HG02870 (cell line): ENCODE measurements around the gene CNIH4.
"Not testable (repeated sequence)": the region's sequence is repeated elsewhere in the genome, so short reads cannot be mapped to it uniquely, and the experiment has no call there.

Experiments used
- ATAC-seq: cut with Tn5 transposase; IDR thresholded peaks from one replicate; pipeline ENCODE4 v1.9.1; 2021; ENCODE audit warnings: mild to moderate bottlenecking, moderate library complexity; ENCODE audit not compliant: unreplicated experiment

CNIH4 gene

DNA sequence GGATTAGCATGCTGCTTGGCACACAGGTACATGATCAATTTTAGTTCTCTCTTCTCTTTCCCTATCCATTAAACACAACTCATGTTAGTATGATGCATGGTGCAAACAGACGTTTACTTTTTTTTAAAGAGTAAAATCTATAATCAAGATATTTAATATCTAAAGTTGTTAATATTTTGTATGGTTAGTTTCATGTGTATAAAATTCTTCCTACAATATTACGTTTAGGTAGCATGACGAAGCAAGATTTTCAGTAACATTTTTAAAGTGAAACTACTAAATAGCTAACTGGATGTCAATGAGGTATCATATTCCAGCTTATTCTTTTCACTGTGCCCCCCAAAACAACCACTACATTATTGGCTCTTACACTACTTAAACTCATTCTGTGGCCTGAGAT, 36.6 kb downstream of the CNIH4 start:
- no peak for ATAC-seq

DNA sequence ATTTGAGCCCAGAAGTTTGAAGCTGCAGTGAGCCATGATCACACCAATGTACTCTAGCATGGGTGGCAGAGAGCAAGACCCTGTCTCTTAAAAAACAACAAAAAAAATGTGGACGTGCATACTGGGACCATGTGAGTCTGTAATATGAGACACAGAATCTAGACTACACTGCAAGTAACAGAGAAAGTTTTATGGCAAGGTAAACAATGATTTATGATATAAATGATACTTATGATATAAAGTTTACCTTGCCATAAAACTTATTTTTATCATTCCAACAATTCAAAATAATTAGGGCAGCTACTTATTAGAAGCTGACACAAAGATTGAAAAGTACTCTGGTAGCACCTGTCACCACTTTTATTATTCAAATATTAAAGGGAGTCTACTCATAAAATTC, 43.2 kb downstream of the CNIH4 start:
- ATAC-seq, result no peak

- ATAC-seq, result no peak
Measured at GRCh38 chr1:224402472-224403036, 45.9 kb downstream of the CNIH4 start.

GRCh38 chr1:224404916-224405603, 48.4 kb downstream of the CNIH4 start:
- ATAC-seq, result no peak

DNA sequence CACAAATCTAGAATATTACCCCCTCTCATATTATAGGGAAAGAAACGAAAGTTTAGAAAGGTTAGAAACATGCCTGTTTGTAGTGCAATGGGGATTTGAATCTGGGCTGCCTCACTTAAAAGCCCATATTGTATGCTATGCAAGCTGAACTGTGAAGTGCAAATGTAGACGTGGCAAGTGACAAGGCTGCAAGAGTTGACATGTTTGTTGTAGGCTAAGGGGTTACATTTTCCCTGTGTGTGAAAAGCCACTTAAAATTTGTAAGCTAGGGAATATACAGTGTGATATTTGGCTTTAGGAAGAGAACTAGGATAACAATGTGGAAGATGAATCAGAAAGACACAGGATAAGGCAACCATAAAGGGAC, 48.9 kb downstream of the CNIH4 start:
- no peak for ATAC-seq

GRCh38 chr1:224406216-224406615, 49.5 kb downstream of the CNIH4 start:
- ATAC-seq, result no peak

DNA sequence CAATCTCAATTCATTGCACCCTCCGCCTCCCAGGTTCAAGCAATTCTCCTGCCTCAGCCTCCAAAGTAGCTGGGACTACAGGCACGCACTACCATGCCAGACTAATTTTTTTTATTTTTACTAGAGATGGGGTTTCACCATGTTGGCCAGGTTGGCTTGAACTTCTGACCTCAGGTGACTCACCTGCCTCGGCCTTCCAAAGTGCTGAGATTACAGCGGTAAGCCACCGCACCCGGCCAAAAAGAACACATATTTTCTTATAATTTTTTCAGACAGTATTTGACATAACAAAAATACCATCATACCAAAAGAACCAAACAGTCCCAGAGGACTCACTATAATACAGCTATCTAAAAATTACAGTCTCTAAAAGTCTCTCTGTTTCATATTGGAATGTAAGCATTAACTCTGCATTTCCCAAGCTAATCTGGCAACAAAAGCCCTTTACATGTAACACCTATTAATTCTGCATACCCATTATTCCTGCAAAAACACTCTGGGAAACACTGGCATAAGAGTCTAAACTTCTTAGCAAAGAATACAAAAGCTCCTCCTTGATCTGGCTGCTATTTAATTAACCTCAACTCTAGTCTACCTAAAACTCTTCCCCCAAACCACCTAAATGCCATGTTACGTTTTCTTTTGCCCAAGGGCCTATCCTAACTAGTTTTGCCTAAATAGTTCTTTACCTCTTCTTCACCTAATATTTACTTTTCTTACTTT, 51.1 kb downstream of the CNIH4 start:
- ATAC-seq, result no peak

DNA sequence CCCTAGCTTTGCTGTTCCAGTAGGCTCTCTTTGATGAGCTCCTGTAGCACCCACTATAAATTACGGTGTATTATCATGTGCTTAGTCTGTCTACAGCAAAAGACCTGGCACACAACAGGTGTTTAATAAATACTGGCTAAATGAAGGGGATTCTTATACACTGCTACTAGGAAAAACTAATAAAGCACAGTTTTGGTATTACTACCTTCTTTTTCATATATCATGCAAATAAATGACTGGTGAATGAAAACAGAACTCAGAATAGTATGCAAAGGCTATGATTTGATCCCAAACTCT, 51.6 kb downstream of the CNIH4 start:
- no peak for ATAC-seq

GRCh38 chr1:224411766-224412165, 55.1 kb downstream of the CNIH4 start:
- no peak for ATAC-seq

- ATAC-seq, result no peak
Measured at GRCh38 chr1:224420106-224420505, 63.4 kb downstream of the CNIH4 start.

DNA sequence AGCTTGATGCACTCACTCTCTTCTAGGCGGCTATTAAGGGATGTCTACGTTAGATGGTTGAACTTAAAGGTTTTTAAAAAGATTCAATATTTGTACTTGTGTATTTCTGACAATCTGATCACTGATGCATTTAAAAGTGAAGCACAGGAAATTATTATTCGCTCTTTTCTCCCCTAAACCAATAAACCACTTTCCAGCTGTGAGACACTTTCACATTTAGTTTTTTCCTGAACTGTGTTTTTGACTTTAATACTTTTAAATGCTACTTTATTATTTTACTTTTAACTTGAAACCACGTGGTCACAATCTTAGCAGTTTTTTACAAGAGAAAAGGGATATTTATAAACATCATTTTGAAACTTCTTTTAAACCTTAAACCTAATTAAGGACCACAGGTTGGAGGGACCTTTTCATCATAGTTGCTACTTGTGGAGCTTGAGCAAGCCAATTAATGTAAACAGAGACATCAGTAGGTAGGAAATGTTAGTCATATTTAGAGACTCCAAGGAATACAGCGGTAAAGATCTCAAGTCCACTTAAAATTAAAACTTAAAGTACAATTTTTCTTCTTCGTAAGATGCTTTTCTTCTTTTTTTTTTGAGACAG, 68.7 kb downstream of the CNIH4 start:
- no peak for ATAC-seq

DNA sequence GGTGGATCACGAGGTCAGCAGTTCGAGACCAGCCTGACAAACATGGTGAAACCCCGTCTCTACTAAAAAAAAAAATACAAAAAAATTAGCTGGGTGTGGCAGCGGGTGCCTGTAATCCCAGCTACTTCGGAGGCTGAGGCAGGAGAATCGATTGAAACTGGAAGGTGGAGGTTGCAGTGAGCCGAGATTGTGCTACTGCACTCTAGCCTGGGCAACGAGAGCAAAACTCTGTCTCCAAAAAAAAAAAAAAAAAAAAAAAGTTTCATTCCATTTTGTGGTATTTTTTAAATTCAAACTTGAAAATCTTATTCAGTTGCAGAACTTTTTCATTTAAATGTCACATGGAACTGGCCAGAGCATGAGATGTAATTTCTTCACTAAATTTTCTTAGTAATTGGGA, 70.2 kb downstream of the CNIH4 start:
- not testable (repeated sequence) for ATAC-seq

- ATAC-seq, result no peak
Measured at GRCh38 chr1:224427346-224427745, 70.7 kb downstream of the CNIH4 start.

DNA sequence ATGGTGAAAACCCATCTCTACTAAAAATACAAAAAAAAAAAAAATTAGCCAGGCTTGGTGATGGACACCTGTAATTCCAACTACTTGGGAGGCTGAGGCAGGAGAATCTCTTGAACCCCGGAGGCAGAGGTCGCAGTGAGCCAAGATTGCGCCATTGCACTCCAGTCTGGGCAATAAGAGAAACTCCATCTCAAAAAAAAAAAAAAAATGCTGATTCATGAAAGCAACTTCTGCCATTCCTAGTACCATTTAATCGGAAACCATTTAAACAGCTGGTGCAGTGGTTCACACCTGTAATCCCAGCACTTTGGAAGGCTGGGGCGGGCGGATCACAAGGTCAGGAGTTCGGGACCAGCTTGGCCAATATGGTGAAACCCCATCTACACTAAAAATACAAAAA, 72.0 kb downstream of the CNIH4 start:
- not testable (repeated sequence) for ATAC-seq
